ENCODE measurements around the gene ENDOV.

The ENDOV gene

DNA sequence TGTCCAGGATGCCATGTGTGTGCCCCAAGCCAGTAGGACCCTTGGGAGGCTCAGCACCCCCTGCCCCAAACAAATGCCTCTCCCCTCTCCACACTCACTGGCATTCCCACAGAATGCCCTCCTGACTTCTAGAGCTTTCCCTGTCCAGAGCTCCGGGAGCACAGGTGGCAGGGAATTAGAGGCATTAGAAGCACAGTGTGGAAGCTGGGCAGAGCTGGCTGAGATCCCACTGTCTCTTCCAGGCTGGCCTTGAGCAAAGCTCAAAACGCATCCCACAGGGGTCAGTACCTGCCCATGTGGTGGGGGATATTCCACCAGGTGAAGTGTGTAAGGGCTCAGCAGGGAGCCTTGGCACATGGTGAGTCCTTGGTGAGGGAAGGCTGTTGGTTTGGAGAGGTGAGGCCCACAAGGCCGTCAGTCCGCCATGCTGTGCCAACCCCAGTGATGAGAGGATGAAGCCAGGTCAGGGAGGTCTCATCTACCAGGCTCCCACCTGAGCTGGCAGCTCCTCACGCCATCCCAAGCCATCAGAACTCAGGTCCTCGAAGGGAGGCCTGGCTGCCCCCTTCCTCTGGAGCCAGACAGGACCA is 18.1 kb downstream of the ENDOV start:
- Mint-ChIP-seq H3K9me3 (no peaks in the 10 kb centered on the region), H3K27me3 (no peaks in the 10 kb centered on the region), H3K4me1 (ENCODE audit: low read depth in 2 of 2) (peaks cover 0 to 1% of the 10 kb centered on the region in 2 donors), H3K27ac (no peak overlapping the region), H3K36me3 (ENCODE audit: insufficient read depth) (no peaks in the 10 kb centered on the region), H3K4me3 (no peak overlapping the region)
- DNase-seq, result no peak
- ATAC-seq (replicated peaks), result no peak

DNA sequence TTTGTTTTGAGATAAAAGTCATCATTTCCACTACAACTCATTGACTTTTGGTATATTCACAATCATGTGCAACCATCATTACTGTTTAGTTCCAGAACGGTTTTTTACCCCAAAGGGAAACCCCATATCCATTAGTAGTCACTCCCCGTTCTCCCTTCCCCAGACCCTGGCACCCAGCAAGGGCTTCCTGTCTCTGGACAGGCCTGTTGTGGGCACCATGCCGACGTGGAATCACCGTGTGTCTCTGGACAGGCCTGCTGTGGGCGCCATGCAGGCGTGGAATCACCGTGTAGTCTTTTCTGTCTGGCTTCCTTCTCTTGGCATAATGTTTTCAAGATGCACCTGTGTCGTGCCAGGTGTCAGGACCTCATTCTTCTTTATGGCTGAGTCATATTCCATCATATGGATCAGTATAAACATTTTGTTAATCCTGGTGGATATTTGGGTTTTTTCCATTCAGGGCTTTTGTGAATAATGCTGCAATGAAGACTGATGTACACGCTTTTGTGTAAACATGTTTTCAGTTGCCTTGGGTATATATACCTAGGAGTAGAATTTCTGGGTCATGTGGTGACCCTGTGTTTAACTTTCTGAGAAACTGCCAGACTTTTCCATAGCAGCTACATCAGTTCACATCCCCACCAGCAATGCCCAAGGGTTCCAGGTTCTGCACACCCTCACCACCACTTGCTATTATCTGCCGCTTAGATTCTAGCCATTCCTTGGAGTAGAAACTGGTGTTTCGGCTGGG is 19.1 kb downstream of the ENDOV start:
- no peak for DNase-seq
- H3K36me3 Mint-ChIP-seq (ENCODE audit: insufficient read depth), result no peaks in the 10 kb centered on the region
- no peak overlapping the region for H3K27ac Mint-ChIP-seq
- no peak for ATAC-seq (replicated peaks)
- no peaks in the 10 kb centered on the region for H3K27me3 Mint-ChIP-seq
- peaks cover 0 to 1% of the 10 kb centered on the region in 2 donors for H3K4me1 Mint-ChIP-seq (ENCODE audit: low read depth in 2 of 2)
- H3K4me3 Mint-ChIP-seq, result no peak overlapping the region
- H3K9me3 Mint-ChIP-seq, result no peaks in the 10 kb centered on the region

DNA sequence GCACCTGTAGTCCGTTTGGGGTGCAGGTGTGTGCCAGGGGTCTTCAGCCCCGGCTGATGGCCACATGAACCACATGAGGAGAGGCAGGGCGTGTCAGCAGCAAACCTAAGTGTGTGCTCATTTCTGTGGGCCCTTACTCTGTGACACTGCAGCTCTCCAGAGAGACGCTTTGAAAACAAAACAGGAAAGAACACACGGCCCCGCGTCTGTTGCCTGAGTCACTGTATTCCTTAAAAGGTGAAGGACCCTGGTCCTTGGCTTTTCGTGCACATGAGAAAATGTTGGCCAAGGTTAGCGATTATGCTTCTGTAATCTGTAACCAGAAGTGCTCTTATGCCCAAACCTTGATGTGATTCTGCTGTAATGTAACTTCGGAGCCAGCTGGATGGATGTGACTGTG is 22.6 kb downstream of the ENDOV start:
- Mint-ChIP-seq H3K4me3 (no peak overlapping the region), H3K9me3 (no peaks in the 10 kb centered on the region), H3K36me3 (ENCODE audit: insufficient read depth) (peaks cover 4% of the 10 kb centered on the region), H3K27ac (no peak overlapping the region), H3K4me1 (ENCODE audit: low read depth in 2 of 2) (peaks cover 0 to 2% of the 10 kb centered on the region in 2 donors), H3K27me3 (peaks cover 13 to 33% of the 10 kb centered on the region in 2 donors)
- ATAC-seq (replicated peaks) (no peak), DNase-seq (no peak)

DNA sequence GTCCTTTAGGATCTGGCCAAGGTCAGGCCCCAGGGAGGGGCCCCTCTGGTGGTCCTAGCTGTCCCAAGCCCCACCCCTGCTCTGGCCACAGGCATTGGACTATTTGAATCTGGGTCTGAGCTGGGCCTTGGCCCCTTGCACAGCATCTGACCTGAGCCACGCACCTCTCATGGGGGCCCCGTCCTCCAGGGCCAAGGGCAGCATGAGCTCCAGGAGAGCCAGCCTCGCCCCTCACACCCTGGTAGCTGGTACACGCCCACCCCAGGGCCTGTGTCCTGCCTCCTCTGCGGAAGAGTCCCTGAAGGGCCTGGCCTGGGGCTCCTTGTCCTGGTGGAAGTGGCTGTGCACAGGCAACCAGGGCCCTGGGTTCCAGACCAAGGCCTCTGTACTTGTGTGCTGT is 23.8 kb downstream of the ENDOV start:
- Mint-ChIP-seq H3K4me3 (no peak overlapping the region), H3K27me3 (peaks cover 20 to 46% of the 10 kb centered on the region in 2 donors), H3K27ac (no peak overlapping the region), H3K4me1 (ENCODE audit: low read depth in 2 of 2) (peaks cover 0 to 2% of the 10 kb centered on the region in 2 donors), H3K9me3 (no peaks in the 10 kb centered on the region), H3K36me3 (ENCODE audit: insufficient read depth) (peaks cover 4% of the 10 kb centered on the region)
- DNase-seq (no peak), ATAC-seq (replicated peaks) (no peak)

DNA sequence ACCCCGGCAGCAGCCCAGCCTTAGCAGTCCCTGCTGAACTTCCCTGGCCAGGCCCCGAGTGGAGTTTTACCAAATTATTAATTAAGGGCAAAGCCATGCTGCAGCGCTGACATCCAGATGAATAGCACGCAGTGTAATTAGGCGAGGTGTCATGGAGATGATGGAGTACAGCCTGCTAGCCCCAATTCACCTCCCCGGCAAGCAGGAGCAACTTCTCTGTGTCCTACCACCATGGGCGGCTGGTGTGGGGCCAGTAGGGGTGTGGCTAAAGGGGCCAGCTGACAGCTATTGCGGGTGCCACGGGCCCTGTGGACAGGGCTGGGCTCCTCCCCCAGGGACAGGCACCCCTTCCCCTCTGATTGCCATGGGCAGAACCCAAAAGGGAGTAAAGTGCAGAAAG is 24.5 kb downstream of the ENDOV start:
- peaks cover 0 to 2% of the 10 kb centered on the region in 2 donors for H3K4me1 Mint-ChIP-seq (ENCODE audit: low read depth in 2 of 2)
- H3K36me3 Mint-ChIP-seq (ENCODE audit: insufficient read depth), result peaks cover 4% of the 10 kb centered on the region

DNA sequence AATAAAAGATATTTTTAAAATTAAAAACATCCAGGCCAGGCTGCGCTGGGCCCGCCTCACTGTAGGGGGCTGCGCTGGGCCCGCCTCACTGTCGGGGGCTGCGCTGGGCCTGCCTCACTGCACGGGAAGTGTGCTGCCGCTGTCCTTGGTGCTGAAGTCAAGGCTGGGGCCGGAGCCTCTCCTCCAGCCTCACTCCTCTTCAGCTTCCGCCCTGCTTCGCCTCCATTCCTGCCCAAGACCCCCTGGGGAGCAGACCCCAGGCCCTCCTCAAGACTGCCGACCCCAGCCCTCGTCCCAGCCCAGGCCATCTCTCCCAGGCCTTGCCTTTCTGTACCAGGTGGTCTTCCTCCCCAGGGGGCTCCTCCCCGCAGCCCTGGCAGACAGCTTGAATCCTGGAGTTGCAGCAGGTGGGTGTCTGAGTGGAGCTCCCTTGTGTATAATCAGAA is 26.2 kb downstream of the ENDOV start:
- Mint-ChIP-seq H3K4me1 (ENCODE audit: low read depth in 2 of 2) (peaks cover 0 to 2% of the 10 kb centered on the region in 2 donors), H3K4me3 (no peak overlapping the region), H3K27me3 (peaks cover 20 to 51% of the 10 kb centered on the region in 2 donors), H3K27ac (no peak overlapping the region), H3K9me3 (no peaks in the 10 kb centered on the region), H3K36me3 (ENCODE audit: insufficient read depth) (peaks cover 4% of the 10 kb centered on the region)
- DNase-seq, result peak; percentile 43 to 56 (median 51)
- ATAC-seq (replicated peaks), result peak; percentile 58

More for the DNA sequence above, 24.5 kb downstream of the ENDOV start:
- no peak overlapping the region for H3K4me3 Mint-ChIP-seq
- DNase-seq (no peak), ATAC-seq (replicated peaks) (no peak)
- no peak overlapping the region for H3K27ac Mint-ChIP-seq
- peaks cover 20 to 48% of the 10 kb centered on the region in 2 donors for H3K27me3 Mint-ChIP-seq
- no peaks in the 10 kb centered on the region for H3K9me3 Mint-ChIP-seq

DNA sequence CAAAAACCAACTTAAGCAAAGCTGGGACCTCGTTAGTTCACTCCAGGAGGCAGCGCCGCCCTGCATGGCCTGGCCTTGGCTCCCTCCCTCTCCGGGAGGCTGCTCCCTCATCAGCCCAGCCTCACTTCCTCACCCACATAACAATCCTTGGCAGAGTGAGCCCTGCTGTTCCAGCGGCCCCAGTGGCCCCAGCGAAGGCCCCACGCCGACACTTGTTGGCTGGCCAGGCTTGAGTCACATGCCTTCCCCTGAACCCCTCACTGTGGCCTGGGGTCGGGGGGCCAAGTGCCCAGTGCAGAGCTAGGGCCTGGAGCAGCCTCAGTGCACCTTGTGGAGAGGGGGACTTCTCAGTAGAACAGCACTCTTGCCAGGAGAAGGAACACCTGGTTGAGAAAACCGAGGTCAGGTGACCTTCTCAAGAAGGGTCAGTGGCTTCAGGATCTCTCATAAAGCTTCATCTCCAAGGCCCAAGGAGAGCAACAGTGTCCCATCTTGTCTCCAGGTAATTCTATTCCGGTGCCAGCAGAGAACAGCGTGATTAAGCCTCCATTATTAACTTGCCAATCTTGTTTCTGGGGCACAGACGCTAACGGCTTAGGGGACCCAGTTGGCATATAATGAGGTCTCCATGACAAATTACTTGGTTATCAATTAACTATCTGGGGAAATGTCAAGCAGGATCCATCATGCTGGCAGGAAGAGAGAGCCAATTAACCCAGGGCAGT is 26.8 kb downstream of the ENDOV start:
- Mint-ChIP-seq H3K36me3 (ENCODE audit: insufficient read depth) (peaks cover 4% of the 10 kb centered on the region), H3K27ac (no peak overlapping the region), H3K4me3 (no peak overlapping the region), H3K27me3 (peaks cover 21 to 57% of the 10 kb centered on the region in 2 donors), H3K4me1 (ENCODE audit: low read depth in 2 of 2) (peaks cover 0 to 2% of the 10 kb centered on the region in 2 donors), H3K9me3 (no peaks in the 10 kb centered on the region)
- no peak for DNase-seq
- no peak for ATAC-seq (replicated peaks)

DNA sequence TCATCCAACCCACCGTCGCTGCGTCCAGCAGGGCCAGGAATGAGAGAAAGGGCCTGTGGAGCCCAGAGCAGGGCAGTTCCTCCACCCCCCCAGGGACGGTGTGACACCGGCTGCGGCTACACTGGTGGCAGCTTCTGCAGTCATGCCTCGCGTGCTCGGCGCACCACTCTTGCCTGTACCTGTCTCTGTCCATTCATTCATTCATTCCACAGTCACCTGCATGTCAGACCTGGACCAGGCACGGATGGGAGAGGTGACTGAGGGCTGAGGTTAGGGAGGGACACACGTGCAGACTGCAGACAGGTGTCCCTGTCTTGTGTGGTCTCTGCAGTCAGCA is 27.3 kb downstream of the ENDOV start:
- Mint-ChIP-seq H3K4me1 (ENCODE audit: low read depth in 2 of 2) (peaks cover 0 to 2% of the 10 kb centered on the region in 2 donors), H3K9me3 (no peaks in the 10 kb centered on the region), H3K27ac (no peak overlapping the region), H3K27me3 (peaks cover 24 to 62% of the 10 kb centered on the region in 2 donors), H3K36me3 (ENCODE audit: insufficient read depth) (peaks cover 4% of the 10 kb centered on the region), H3K4me3 (no peak overlapping the region)
- no peak for ATAC-seq (replicated peaks)
- DNase-seq, result no peak

DNA sequence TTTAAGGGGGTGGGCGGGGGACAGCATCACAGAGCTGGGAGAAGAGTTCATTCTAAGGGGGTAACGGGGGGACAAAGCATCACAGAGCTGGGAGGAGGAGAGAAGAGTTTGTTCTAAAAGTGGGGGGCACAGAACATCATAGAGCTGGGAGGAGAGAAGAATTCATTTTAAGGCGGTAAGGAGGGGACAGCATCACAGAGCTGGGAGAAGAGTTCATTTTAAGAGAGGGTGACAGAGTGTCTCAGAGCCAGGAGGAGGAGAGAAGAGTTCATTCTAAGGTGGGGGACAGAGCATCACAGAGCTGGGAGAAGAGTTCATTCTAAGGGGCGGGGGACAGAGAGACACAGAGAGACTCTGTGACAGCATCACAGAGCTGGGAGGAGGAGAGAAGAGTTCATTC is 27.8 kb downstream of the ENDOV start:
- H3K27me3 Mint-ChIP-seq, result peaks cover 24 to 64% of the 10 kb centered on the region in 2 donors
- DNase-seq (no peak), ATAC-seq (replicated peaks) (no peak)
- no peaks in the 10 kb centered on the region for H3K9me3 Mint-ChIP-seq
- no peak overlapping the region for H3K4me3 Mint-ChIP-seq
- no peak overlapping the region for H3K27ac Mint-ChIP-seq
- H3K36me3 Mint-ChIP-seq (ENCODE audit: insufficient read depth), result peaks cover 4% of the 10 kb centered on the region
- H3K4me1 Mint-ChIP-seq (ENCODE audit: low read depth in 2 of 2), result peaks cover 0 to 2% of the 10 kb centered on the region in 2 donors

DNA sequence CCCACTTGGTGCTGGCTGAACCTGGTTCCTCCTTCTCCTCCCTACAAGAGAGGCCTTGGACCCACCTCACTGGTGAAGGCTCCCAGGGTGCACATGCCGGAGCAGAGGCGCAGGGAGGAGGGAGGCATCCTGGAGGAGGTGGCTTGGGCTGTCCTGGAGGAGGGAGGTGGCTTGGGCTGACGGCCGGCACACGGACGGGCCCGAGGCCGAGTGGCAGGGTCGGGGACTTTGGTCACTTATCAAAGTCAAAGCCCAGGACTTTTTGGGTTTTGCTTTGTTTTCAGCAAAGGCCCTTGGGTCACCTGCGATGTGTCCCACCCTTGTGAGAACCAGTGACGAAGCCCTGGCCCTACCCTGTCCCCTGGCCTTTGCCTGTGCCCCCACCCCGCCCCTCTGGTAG is 28.5 kb downstream of the ENDOV start:
- H3K4me1 Mint-ChIP-seq (ENCODE audit: low read depth in 2 of 2), result peaks cover 0 to 2% of the 10 kb centered on the region in 2 donors
- H3K4me3 Mint-ChIP-seq, result no peak overlapping the region
- ATAC-seq (replicated peaks), result no peak
- H3K27me3 Mint-ChIP-seq, result peaks cover 29 to 72% of the 10 kb centered on the region in 2 donors
- DNase-seq, result no peak
- no peaks in the 10 kb centered on the region for H3K9me3 Mint-ChIP-seq
- no peak overlapping the region for H3K27ac Mint-ChIP-seq
- peaks cover 4% of the 10 kb centered on the region for H3K36me3 Mint-ChIP-seq (ENCODE audit: insufficient read depth)

DNA sequence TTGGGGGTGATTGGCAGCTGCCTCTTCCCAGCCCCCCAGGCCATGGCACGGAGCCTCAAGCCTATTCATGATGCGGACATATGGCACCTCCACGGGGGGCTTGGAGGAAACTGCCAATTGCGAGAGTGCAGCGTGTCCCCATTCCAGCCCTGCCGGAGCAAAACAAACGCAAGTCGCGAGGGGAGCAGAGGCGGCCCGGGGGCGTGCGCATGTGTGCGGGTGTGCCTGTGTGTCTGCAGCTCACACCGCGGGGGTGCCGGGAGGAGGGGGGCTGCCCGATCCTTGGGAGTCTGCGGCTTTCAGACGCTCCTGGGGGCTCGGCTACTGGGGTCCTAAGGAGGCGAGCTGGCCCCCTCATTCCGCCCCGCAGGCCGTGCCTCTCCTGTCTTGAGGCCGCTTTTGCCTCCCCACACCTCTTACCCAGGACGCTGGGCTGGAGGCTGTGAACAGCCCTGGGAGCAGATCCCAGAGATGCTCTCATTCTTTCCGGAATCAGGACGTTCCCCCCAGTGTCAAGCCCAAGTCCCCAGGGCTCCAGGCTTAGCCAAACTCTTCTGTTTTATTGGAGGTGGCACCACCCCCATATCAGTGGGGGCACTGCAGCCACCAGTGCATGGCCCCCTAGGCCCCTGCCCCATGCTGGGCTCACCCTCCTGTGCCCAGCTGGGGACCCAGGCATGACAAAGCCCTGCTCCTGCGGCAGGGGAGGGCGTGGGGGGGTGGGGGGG is 29.1 kb downstream of the ENDOV start:
- Mint-ChIP-seq H3K27me3 (peaks cover 29 to 78% of the 10 kb centered on the region in 2 donors), H3K36me3 (ENCODE audit: insufficient read depth) (peaks cover 4% of the 10 kb centered on the region), H3K4me3 (no peak overlapping the region), H3K4me1 (ENCODE audit: low read depth in 2 of 2) (peaks cover 0 to 2% of the 10 kb centered on the region in 2 donors), H3K27ac (no peak overlapping the region), H3K9me3 (no peaks in the 10 kb centered on the region)
- ATAC-seq (replicated peaks) (no peak), DNase-seq (no peak)

DNA sequence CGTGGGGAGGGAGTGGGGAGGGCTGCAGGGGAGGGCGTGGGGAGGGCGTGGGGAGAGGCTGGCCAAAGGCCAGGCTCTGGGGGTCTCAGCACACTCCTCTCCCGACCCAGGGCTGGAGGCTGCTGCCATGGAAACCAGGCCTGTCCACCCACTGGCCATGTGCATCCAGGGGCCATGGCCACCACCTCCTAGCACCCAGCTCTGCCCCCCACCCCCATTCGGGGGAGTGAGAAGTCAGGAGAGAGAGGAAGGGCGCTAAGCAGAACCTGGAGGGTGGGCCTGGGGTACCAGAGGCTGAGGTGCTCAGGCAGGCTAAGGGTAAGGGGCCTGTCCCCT is 29.6 kb downstream of the ENDOV start:
- Mint-ChIP-seq H3K27me3 (peaks cover 29 to 74% of the 10 kb centered on the region in 2 donors), H3K4me3 (no peak overlapping the region), H3K27ac (no peak overlapping the region), H3K36me3 (ENCODE audit: insufficient read depth) (peaks cover 7% of the 10 kb centered on the region), H3K4me1 (ENCODE audit: low read depth in 2 of 2) (peaks cover 0 to 2% of the 10 kb centered on the region in 2 donors), H3K9me3 (no peaks in the 10 kb centered on the region)
- no peak for DNase-seq
- ATAC-seq (replicated peaks), result no peak

DNA sequence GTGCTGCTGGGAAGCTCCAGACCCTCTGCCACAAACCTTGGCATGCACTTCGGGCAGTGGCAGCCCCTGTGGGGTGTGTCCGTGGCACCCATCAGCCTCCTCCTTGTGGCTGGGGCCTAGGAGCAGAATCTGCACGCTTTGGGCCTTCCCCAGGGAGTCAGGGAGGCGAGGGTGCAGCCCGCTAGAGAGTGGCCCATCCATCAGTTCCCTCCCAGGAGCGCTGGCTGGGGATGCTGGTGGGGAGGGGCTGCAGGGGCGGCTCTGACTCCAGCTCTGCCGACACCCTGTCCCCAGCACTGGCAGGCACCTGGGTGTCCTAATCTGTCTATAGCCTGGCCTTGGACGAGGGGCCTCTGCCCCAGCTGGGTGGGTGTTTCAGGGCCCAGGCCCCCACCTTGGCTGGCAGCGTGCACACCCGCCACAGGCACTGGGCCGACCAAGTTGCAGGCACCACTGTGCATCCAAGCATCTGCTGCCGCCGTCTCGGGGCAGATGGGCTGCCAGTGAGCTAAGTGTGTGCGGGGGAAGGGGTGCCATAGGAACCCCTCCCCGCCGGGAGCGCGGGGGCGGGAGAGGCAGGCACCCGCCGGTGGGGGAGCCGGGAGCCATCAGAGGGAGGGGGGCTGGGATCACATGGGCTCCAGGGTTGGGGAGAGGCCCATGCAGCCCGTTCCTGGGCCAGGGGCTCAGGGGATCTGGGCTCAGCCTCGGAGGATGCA is 30.2 kb downstream of the ENDOV start:
- ATAC-seq (replicated peaks) (no peak), DNase-seq (no peak)
- Mint-ChIP-seq H3K4me1 (ENCODE audit: low read depth in 2 of 2) (peaks cover 0 to 2% of the 10 kb centered on the region in 2 donors), H3K36me3 (ENCODE audit: insufficient read depth) (peaks cover 7% of the 10 kb centered on the region), H3K9me3 (no peaks in the 10 kb centered on the region), H3K27ac (no peak overlapping the region), H3K4me3 (no peak overlapping the region), H3K27me3 (peaks cover 29 to 71% of the 10 kb centered on the region in 2 donors)
